Heart left ventricle (tissue), 16 donors: ENCODE data around the gene DLGAP4. TPM values are rescaled to one million over a fixed set of nuclear protein-coding genes. Genes with fewer than 3 reads are reported as not detected.

Experiments used
- ATAC-seq, 4 donors: fragments of 200-7000 bp; cut with Tn5 transposase; one replicate each; pipeline ENCODE4 v1.9.1; 2020 to 2022; ENCODE audit warnings: moderate library complexity in 4 of 4, mild to moderate bottlenecking in 3 of 4, moderate number of reproducible peaks in 1 of 4
- DNase-seq, 5 donors: peaks; one replicate each; pipeline ENCODE4 v3.0.0-alpha.2; 2020
- H3K27ac ChIP-seq, 12 donors: fragments of 200-600 bp; sonication (generic) in 4 of 12; one replicate each; pipeline versions ENCODE4 v1.5.0 to v1.8.0; 2016 to 2022; ENCODE audit warnings: mild to moderate bottlenecking in 2 of 12
- H3K27me3 ChIP-seq, 9 donors: fragments of 200-600 bp; sonication (generic) in 2 of 9; one replicate each; pipeline versions ENCODE4 v1.5.1 to v1.8.0; 2016 to 2022; ENCODE audit warnings: mild to moderate bottlenecking in 3 of 9
- H3K36me3 ChIP-seq, 9 donors: fragments of 200-600 bp; sonication (generic) in 2 of 9; one replicate each; pipeline versions ENCODE4 v1.5.0 to v1.8.0; 2018 to 2022; ENCODE audit warnings: mild to moderate bottlenecking in 2 of 9
- H3K4me1 ChIP-seq, 12 donors: fragments of 200-600 bp; sonication (generic) in 4 of 12; one replicate each; pipeline versions ENCODE4 v1.5.0 to v1.8.0; 2016 to 2022; ENCODE audit warnings: mild to moderate bottlenecking in 3 of 12
- H3K4me3 ChIP-seq, 12 donors: fragments of 200-600 bp; sonication (generic) in 4 of 12; one replicate each; pipeline versions ENCODE4 v1.5.0 to v1.8.0; 2017 to 2022; ENCODE audit warnings: mild to moderate bottlenecking in 9 of 12, moderate library complexity in 4 of 12
- H3K9me3 ChIP-seq, 12 donors: fragments of 200-600 bp; sonication (generic) in 4 of 12; one replicate each; pipeline versions ENCODE4 v1.5.0 to v1.8.0; 2016 to 2022; ENCODE audit warnings: mild to moderate bottlenecking in 1 of 12
- CTCF ChIP-seq, 12 donors: fragments of 200-600 bp; sonication (generic) in 4 of 12; IDR thresholded peaks; one replicate each; pipeline versions ENCODE4 v1.5.0 to v1.8.0; 2018 to 2022; ENCODE audit warnings: antibody characterized with exemption in 12 of 12, mild to moderate bottlenecking in 5 of 12
- POLR2A ChIP-seq, 2 donors: fragments of 450-650 bp; IDR thresholded peaks; one replicate each; pipeline ENCODE4 v1.6.1; 2017; ENCODE audit warnings: antibody characterized with exemption in 2 of 2, mild to moderate bottlenecking in 2 of 2, moderate library complexity in 2 of 2
- WGBS, 4 donors: extraction: QIAGEN DNeasy Blood & Tissue Kit in 2 of 4; methylation state at CpG; one replicate each; pipeline versions ENCODE4 v1.1.5 to v1.1.7; 2013 to 2018; 5-methylcytosine and 5-hydroxymethylcytosine counted together
- intact Hi-C, 10 donors: fragments of 100-400 bp; cut with DNase I; formaldehyde crosslinking; loops; one replicate each; pipeline versions ENCODE4 v1.11.1 to v1.14.2; 2022
- polyA plus RNA-seq, 2 donors: library from polyadenylated mRNA; stranded (reverse); fragments of 200-250 nt; gene quantifications; one replicate each; pipeline ENCODE4 v1.2.3, GENCODE V29; 2013
- total RNA-seq, 9 donors: library from RNA; depleted of rRNA in 2 of 9; stranded (reverse); fragments of >200 nt in 2 of 9; fragmentation: NEBNext Ultra II Directional in 3 of 9; extraction: Animal tissue kit (Norgen Biotek cat#: 25700) in 3 of 9; gene quantifications; one replicate each; pipeline versions ENCODE4 v1.1.0 to v1.2.4, GENCODE V29; 2016 to 2023
- donor health status: ischemic (EF 13 %, LVEDD 7.1; RV severe dilation, severe dysfunction).
- donor health status: healthy with polysubstance abuse.
- donor health status: DM: no; HTN: yes; CAD: no.
- donor health status: DM: no; HTN: no; CAD: no.
- donor health status: ischemic (EF 25% LVEDD 6.9; RV normal size, moderate dysfunction).
- donor health status: ischemic (EF 25% LVEDD 5.7; RV mildly dilated, moderate dysfunction).
- donor health status: healthy.
- donor health status: DM: yes; HTN: yes; CAD: no.
- donor health status: ischemic (EF 35%, LVEDD 5.7; RV mildly dilated, moderate dysfunction).
- donor health status: nonischemic (EF 11% LVEDD 7.7; RV severe dilation, severe dysfunction).
- donor health status: DM: yes; HTN: yes; CAD: no.
- donor health status: PGD.
- donor health status: ischemic (EF 29% LVEDD 5.4; RV normal size, mild dysfunction).
- donor health status: nonischemic (EF 23%, LVEDD 6.1; RV moderate dilation, normal function).

Gene DLGAP4
- total and polyA plus RNA-seq, 11 donors = 25.6 to 76.7 (median 55.1) TPM

GRCh38 chr20:36415475-36416002 lies 109.4 kb downstream of the DLGAP4 start:
- no peaks in the 10 kb centered on the region for H3K4me1 ChIP-seq
- ATAC-seq = no peak
- H3K27me3 ChIP-seq = peaks cover 0 to 25% (median 5%) of the 10 kb centered on the region in 9 donors
- 66 to 83% (median 76%) methylated on average over 3 of the region's 3 CpGs for WGBS, 4 donors
- no peak overlapping the region for H3K27ac ChIP-seq
- H3K9me3 ChIP-seq = no peaks in the 10 kb centered on the region
- H3K4me3 ChIP-seq = no peak overlapping the region
- intact Hi-C loops = no loop called here
- no peak for DNase-seq
- no peak for TF ChIP-seq CTCF (IDR thresholded peaks at IDR 0.05)
- no peak for TF ChIP-seq POLR2A (IDR thresholded peaks at IDR 0.05)
- no peaks in the 10 kb centered on the region for H3K36me3 ChIP-seq

GRCh38 chr20:36418711-36419110 lies 112.6 kb downstream of the DLGAP4 start:
- H3K4me1 ChIP-seq = no peaks in the 10 kb centered on the region
- no peak for DNase-seq

GRCh38 chr20:36421641-36422040 lies 115.5 kb downstream of the DLGAP4 start:
- H3K4me3 ChIP-seq = no peak overlapping the region
- H3K36me3 ChIP-seq = no peaks in the 10 kb centered on the region
- 45 to 58% (median 50%) methylated on average over 13 of the region's 13 CpGs for WGBS, 4 donors
- no peak for TF ChIP-seq CTCF (IDR thresholded peaks at IDR 0.05)
- TF ChIP-seq POLR2A (IDR thresholded peaks at IDR 0.05) = no peak
- no peaks in the 10 kb centered on the region for H3K4me1 ChIP-seq
- no peaks in the 10 kb centered on the region for H3K9me3 ChIP-seq
- no peak overlapping the region for H3K27ac ChIP-seq
- DNase-seq (no peak), ATAC-seq (no peak)
- peaks cover 0 to 47% (median 0%) of the 10 kb centered on the region in 9 donors for H3K27me3 ChIP-seq
- intact Hi-C loops = no loop called here

More at GRCh38 chr20:36418711-36419110, 112.6 kb downstream of the DLGAP4 start:
- no peak overlapping the region for H3K4me3 ChIP-seq
- no peak overlapping the region for H3K27ac ChIP-seq
- H3K27me3 ChIP-seq = peaks cover 0 to 43% (median 0%) of the 10 kb centered on the region in 9 donors
- intact Hi-C loops = no loop called here
- no peaks in the 10 kb centered on the region for H3K9me3 ChIP-seq
- H3K36me3 ChIP-seq = no peaks in the 10 kb centered on the region
- TF ChIP-seq POLR2A (IDR thresholded peaks at IDR 0.05) = no peak
- no peak for TF ChIP-seq CTCF (IDR thresholded peaks at IDR 0.05)
- 67 to 81% (median 71%) methylated on average over 5 to 7 of the region's 7 CpGs for WGBS, 4 donors
- no peak for ATAC-seq

- H3K27me3 ChIP-seq = peaks cover 0 to 43% (median 0%) of the 10 kb centered on the region in 9 donors
- H3K4me3 ChIP-seq = no peak overlapping the region
- H3K36me3 ChIP-seq = no peaks in the 10 kb centered on the region
- no peaks in the 10 kb centered on the region for H3K9me3 ChIP-seq
- 47 to 59% (median 52%) methylated on average over 3 of the region's 3 CpGs for WGBS, 4 donors
- intact Hi-C loops = no loop called here
- H3K27ac ChIP-seq = no peak overlapping the region
- DNase-seq (no peak), ATAC-seq (no peak)
- H3K4me1 ChIP-seq = no peaks in the 10 kb centered on the region
- no peak for TF ChIP-seq POLR2A (IDR thresholded peaks at IDR 0.05)
- TF ChIP-seq CTCF (IDR thresholded peaks at IDR 0.05) = no peak
Measured at GRCh38 chr20:36424314-36424713, 118.2 kb downstream of the DLGAP4 start.
